HEK293 (cell line): Measurements from ENCODE around the gene SF3B6.

Experiments
- GLIS1 ChIP-seq: fragments of 450-650 bp; formaldehyde crosslinking; IDR thresholded peaks from 2 replicates; pipeline ENCODE4 v1.5.1; 2016; ENCODE audit warnings: missing biosample characterization, missing genetic modification characterization
- IKZF3 ChIP-seq: fragments of 450-650 bp; IDR thresholded peaks from 2 replicates; pipeline ENCODE4 v1.5.0; 2018; ENCODE audit warnings: missing biosample characterization, mild to moderate bottlenecking, missing genetic modification characterization, moderate library complexity
- KLF8 ChIP-seq: fragments of 450-650 bp; formaldehyde crosslinking; IDR thresholded peaks from 2 replicates; pipeline ENCODE4 v1.5.1; 2016; ENCODE audit warnings: missing biosample characterization, missing genetic modification characterization
- KLF9 ChIP-seq: fragments of 450-650 bp; formaldehyde crosslinking; IDR thresholded peaks from 2 replicates; pipeline ENCODE4 v1.5.1; 2016; ENCODE audit warnings: missing biosample characterization, missing genetic modification characterization, low read depth
- SALL2 ChIP-seq: fragments of 450-650 bp; formaldehyde crosslinking; IDR thresholded peaks from 2 replicates; pipeline ENCODE4 v1.5.0; 2017; ENCODE audit warnings: missing biosample characterization, mild to moderate bottlenecking, missing genetic modification characterization, borderline replicate concordance
- SP3 ChIP-seq: fragments of 450-650 bp; formaldehyde crosslinking; IDR thresholded peaks from 2 replicates; pipeline ENCODE4 v1.5.1; 2016; ENCODE audit warnings: missing biosample characterization, missing genetic modification characterization
- WT1 ChIP-seq: fragments of 450-650 bp; formaldehyde crosslinking; IDR thresholded peaks from 2 replicates; pipeline ENCODE4 v1.5.1; 2016; ENCODE audit warnings: missing biosample characterization, missing genetic modification characterization
- ZBTB17 ChIP-seq: fragments of 450-650 bp; formaldehyde crosslinking; IDR thresholded peaks from 2 replicates; pipeline ENCODE4 v1.5.1; 2016; ENCODE audit warnings: missing biosample characterization, missing genetic modification characterization
- ZBTB20 ChIP-seq: fragments of 450-650 bp; formaldehyde crosslinking; IDR thresholded peaks from 2 replicates; pipeline ENCODE4 v1.5.1; 2016; ENCODE audit warnings: missing biosample characterization, missing genetic modification characterization
- ZBTB21 ChIP-seq: fragments of 450-650 bp; formaldehyde crosslinking; IDR thresholded peaks from 2 replicates; pipeline ENCODE4 v1.5.1; 2017; ENCODE audit warnings: missing biosample characterization, missing genetic modification characterization
- ZFP41 ChIP-seq: fragments of 450-650 bp; formaldehyde crosslinking; IDR thresholded peaks from 2 replicates; pipeline ENCODE4 v1.5.1; 2016; ENCODE audit warnings: missing biosample characterization, missing genetic modification characterization, borderline replicate concordance
- ZNF175 ChIP-seq: fragments of 450-650 bp; formaldehyde crosslinking; IDR thresholded peaks from 2 replicates; pipeline ENCODE4 v1.5.1; 2016; ENCODE audit warnings: missing biosample characterization, missing genetic modification characterization
- ZNF292 ChIP-seq: fragments of 450-650 bp; formaldehyde crosslinking; IDR thresholded peaks from 2 replicates; pipeline ENCODE4 v1.5.1; 2016; ENCODE audit warnings: low read depth, missing biosample characterization, missing genetic modification characterization, borderline replicate concordance
- ZNF335 ChIP-seq: fragments of 450-650 bp; formaldehyde crosslinking; conservative IDR thresholded peaks from 2 replicates; pipeline ENCODE4 v1.5.1; 2016; ENCODE audit warnings: missing biosample characterization, missing genetic modification characterization
- ZNF600 ChIP-seq: fragments of 450-650 bp; formaldehyde crosslinking; IDR thresholded peaks from 2 replicates; pipeline ENCODE4 v1.5.1; 2016; ENCODE audit warnings: missing biosample characterization, missing genetic modification characterization
- ZNF664 ChIP-seq: fragments of 450-650 bp; formaldehyde crosslinking; IDR thresholded peaks from 2 replicates; pipeline ENCODE4 v1.5.1; 2016; ENCODE audit warnings: missing biosample characterization, missing genetic modification characterization
- ZNF701 ChIP-seq: fragments of 450-650 bp; formaldehyde crosslinking; IDR thresholded peaks from 2 replicates; pipeline ENCODE4 v1.5.1; 2016; ENCODE audit warnings: missing biosample characterization, missing genetic modification characterization
- ZSCAN30 ChIP-seq: fragments of 450-650 bp; IDR thresholded peaks from 2 replicates; pipeline ENCODE4 v1.5.1; 2018; ENCODE audit warnings: missing biosample characterization, mild to moderate bottlenecking, missing genetic modification characterization, moderate library complexity
- TF ChIP-seq, protein P1 (sequence below): fragments of 450-650 bp; formaldehyde crosslinking; IDR thresholded peaks from 2 replicates; pipeline ENCODE4 v1.5.1; 2016; ENCODE audit warnings: missing biosample characterization, missing genetic modification characterization
- TF ChIP-seq, protein P2 (sequence below): fragments of 450-650 bp; formaldehyde crosslinking; IDR thresholded peaks from 2 replicates; pipeline ENCODE4 v1.5.1; 2016; ENCODE audit warnings: missing biosample characterization, missing genetic modification characterization
- TF ChIP-seq, protein P3 (sequence below): fragments of 450-650 bp; formaldehyde crosslinking; IDR thresholded peaks from 2 replicates; pipeline ENCODE4 v1.5.1; 2016; ENCODE audit warnings: missing biosample characterization, missing genetic modification characterization
- TF ChIP-seq, protein P4 (sequence below): IDR thresholded peaks from 2 replicates; pipeline ENCODE4 v1.6.1; 2011; ENCODE audit warnings: mild to moderate bottlenecking, low read depth, low read length, borderline replicate concordance
- TF ChIP-seq, protein P5 (sequence below): fragments of 450-650 bp; formaldehyde crosslinking; IDR thresholded peaks from 2 replicates; pipeline ENCODE4 v1.5.1; 2016; ENCODE audit warnings: missing biosample characterization, missing genetic modification characterization
- TF ChIP-seq, protein P6 (sequence below): fragments of 450-650 bp; formaldehyde crosslinking; IDR thresholded peaks from 2 replicates; pipeline ENCODE4 v1.5.1; 2016; ENCODE audit warnings: missing biosample characterization, missing genetic modification characterization

SF3B6 gene

DNA sequence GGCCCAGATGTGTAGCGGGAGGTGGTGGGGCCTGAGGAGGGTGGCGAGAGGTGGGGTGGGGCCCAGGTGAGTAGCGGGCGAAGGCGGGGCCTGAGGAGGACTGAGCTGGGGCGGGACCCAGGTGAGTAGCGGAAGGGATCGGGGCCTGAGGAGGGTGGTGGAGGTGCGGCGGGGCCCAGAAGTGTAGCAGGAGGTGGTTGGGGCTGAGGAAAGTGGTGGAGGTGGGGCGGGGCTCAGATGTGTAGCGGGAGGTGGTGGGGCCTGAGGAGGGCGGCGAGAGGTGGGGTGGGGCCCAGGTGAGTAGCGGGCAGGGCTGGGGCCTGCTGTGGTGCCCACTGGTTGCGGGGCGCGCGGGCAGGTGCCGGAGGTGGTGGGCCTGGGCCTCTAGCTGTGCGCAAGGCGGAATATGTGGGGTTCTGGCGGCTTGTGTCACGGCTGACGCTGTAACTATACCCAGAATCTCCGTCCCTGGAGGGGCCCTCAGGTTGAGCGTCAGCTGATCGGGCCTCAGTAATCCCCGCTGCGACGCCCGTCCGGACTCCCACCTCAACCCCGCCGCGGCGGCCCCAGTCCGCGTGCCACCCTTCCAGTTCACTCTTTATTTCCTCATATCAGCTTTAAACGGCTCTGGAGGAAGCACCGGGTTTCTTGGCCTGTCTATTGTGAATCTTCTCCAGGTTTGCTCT is 866 bp upstream of the SF3B6 start (continued):
- peak; percentile 37 for TF ChIP-seq SP3
- TF ChIP-seq, protein P1, sequence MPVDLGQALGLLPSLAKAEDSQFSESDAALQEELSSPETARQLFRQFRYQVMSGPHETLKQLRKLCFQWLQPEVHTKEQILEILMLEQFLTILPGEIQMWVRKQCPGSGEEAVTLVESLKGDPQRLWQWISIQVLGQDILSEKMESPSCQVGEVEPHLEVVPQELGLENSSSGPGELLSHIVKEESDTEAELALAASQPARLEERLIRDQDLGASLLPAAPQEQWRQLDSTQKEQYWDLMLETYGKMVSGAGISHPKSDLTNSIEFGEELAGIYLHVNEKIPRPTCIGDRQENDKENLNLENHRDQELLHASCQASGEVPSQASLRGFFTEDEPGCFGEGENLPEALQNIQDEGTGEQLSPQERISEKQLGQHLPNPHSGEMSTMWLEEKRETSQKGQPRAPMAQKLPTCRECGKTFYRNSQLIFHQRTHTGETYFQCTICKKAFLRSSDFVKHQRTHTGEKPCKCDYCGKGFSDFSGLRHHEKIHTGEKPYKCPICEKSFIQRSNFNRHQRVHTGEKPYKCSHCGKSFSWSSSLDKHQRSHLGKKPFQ (tag by site-specific recombination): peak; percentile 55
- peak; percentile 87 for TF ChIP-seq ZNF335
- TF ChIP-seq WT1 (tag by site-specific recombination): no peak
- TF ChIP-seq, protein P2, sequence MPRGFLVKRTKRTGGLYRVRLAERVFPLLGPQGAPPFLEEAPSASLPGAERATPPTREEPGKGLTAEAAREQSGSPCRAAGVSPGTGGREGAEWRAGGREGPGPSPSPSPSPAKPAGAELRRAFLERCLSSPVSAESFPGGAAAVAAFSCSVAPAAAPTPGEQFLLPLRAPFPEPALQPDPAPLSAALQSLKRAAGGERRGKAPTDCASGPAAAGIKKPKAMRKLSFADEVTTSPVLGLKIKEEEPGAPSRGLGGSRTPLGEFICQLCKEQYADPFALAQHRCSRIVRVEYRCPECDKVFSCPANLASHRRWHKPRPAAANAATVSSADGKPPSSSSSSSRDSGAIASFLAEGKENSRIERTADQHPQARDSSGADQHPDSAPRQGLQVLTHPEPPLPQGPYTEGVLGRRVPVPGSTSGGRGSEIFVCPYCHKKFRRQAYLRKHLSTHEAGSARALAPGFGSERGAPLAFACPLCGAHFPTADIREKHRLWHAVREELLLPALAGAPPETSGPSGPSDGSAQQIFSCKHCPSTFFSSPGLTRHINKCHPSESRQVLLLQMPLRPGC: no peak
- TF ChIP-seq ZNF175 (tag by site-specific recombination): no peak
- no peak for TF ChIP-seq ZBTB21 (tag by site-specific recombination)
- 0 out of 2 replicates have a peak, but pooled peaks have one; percentile 36 for TF ChIP-seq ZNF600 (tag by site-specific recombination)
- no peak for TF ChIP-seq ZNF701 (tag by site-specific recombination)
- TF ChIP-seq IKZF3 (tag by site-specific recombination): no peak
- TF ChIP-seq ZBTB20 (tag by site-specific recombination): peak; percentile 48; the same call in 1 of the 2 replicates
- TF ChIP-seq SALL2: no peak
- TF ChIP-seq ZFP41 (tag by site-specific recombination): no peak
- TF ChIP-seq ZNF664 (tag by site-specific recombination): no peak
- TF ChIP-seq, protein P3, sequence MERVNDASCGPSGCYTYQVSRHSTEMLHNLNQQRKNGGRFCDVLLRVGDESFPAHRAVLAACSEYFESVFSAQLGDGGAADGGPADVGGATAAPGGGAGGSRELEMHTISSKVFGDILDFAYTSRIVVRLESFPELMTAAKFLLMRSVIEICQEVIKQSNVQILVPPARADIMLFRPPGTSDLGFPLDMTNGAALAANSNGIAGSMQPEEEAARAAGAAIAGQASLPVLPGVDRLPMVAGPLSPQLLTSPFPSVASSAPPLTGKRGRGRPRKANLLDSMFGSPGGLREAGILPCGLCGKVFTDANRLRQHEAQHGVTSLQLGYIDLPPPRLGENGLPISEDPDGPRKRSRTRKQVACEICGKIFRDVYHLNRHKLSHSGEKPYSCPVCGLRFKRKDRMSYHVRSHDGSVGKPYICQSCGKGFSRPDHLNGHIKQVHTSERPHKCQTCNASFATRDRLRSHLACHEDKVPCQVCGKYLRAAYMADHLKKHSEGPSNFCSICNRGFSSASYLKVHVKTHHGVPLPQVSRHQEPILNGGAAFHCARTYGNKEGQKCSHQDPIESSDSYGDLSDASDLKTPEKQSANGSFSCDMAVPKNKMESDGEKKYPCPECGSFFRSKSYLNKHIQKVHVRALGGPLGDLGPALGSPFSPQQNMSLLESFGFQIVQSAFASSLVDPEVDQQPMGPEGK (tag by site-specific recombination): peak; percentile 89
- TF ChIP-seq ZSCAN30 (tag by site-specific recombination): no peak
- TF ChIP-seq KLF9 (tag by site-specific recombination): peak; percentile 79
- TF ChIP-seq ZNF292 (tag by site-specific recombination): no peak
- peak; percentile 8; the same call in 1 of the 2 replicates for TF ChIP-seq KLF8
- TF ChIP-seq, protein P4, sequence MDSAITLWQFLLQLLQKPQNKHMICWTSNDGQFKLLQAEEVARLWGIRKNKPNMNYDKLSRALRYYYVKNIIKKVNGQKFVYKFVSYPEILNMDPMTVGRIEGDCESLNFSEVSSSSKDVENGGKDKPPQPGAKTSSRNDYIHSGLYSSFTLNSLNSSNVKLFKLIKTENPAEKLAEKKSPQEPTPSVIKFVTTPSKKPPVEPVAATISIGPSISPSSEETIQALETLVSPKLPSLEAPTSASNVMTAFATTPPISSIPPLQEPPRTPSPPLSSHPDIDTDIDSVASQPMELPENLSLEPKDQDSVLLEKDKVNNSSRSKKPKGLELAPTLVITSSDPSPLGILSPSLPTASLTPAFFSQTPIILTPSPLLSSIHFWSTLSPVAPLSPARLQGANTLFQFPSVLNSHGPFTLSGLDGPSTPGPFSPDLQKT: no peak
- TF ChIP-seq, protein P5, sequence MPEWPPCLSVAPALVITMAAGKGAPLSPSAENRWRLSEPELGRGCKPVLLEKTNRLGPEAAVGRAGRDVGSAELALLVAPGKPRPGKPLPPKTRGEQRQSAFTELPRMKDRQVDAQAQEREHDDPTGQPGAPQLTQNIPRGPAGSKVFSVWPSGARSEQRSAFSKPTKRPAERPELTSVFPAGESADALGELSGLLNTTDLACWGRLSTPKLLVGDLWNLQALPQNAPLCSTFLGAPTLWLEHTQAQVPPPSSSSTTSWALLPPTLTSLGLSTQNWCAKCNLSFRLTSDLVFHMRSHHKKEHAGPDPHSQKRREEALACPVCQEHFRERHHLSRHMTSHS (tag by site-specific recombination): no peak
- peak; percentile 17; the same call in 1 of the 2 replicates for TF ChIP-seq GLIS1 (tag by site-specific recombination)
- peak; percentile 26; the same call in 1 of the 2 replicates for TF ChIP-seq ZBTB17 (tag by site-specific recombination)
- TF ChIP-seq, protein P6, sequence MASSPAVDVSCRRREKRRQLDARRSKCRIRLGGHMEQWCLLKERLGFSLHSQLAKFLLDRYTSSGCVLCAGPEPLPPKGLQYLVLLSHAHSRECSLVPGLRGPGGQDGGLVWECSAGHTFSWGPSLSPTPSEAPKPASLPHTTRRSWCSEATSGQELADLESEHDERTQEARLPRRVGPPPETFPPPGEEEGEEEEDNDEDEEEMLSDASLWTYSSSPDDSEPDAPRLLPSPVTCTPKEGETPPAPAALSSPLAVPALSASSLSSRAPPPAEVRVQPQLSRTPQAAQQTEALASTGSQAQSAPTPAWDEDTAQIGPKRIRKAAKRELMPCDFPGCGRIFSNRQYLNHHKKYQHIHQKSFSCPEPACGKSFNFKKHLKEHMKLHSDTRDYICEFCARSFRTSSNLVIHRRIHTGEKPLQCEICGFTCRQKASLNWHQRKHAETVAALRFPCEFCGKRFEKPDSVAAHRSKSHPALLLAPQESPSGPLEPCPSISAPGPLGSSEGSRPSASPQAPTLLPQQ (tag by site-specific recombination): peak; percentile 87
- TF ChIP-seq, all 188 proteins: peak for 15
